A673 (cell line): ENCODE measurements around the gene ISCA2.
"Not testable (repeated sequence)": the region's sequence is repeated elsewhere in the genome, so short reads cannot be mapped to it uniquely, and the experiment has no call there.

ENCODE experiments used
- EZH2 ChIP-seq: fragments of 200-600 bp; sonication (generic); IDR thresholded peaks from 2 replicates; pipeline ENCODE4 v1.6.1; 2017; ENCODE audit warnings: borderline replicate concordance, low read depth, mild to moderate bottlenecking, mixed read lengths, antibody characterized with exemption, low read length; ENCODE audit not compliant: poor library complexity, severe bottlenecking
- TF ChIP-seq, protein P1 (sequence below): fragments of 300-800, 200-600 bp; sonication (generic); conservative IDR thresholded peaks from 2 replicates; pipeline ENCODE4 v1.5.1; 2017; ENCODE audit warnings: low read depth, mild to moderate bottlenecking, antibody characterized with exemption, low read length, moderate library complexity, mixed read lengths

DNA sequence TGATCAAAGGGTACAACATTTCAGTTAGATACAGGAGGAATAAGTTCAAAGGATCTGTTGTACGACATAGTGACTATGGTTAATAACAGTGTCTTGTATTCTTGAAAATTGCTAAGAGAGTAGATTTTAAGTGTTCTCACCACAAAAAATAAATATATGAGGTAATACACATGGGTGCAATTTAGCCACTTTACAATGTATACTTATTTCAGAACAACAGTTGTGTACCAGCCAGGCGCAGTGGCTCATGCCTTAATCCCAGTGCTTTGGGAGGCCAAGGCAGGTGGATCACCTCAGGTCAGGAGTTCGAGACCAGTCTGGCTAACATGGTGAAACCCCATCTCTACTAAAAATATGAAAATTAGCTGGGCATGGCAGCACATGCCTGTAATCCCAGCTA is 42.8 kb downstream of the ISCA2 start:
- TF ChIP-seq, protein P1, sequence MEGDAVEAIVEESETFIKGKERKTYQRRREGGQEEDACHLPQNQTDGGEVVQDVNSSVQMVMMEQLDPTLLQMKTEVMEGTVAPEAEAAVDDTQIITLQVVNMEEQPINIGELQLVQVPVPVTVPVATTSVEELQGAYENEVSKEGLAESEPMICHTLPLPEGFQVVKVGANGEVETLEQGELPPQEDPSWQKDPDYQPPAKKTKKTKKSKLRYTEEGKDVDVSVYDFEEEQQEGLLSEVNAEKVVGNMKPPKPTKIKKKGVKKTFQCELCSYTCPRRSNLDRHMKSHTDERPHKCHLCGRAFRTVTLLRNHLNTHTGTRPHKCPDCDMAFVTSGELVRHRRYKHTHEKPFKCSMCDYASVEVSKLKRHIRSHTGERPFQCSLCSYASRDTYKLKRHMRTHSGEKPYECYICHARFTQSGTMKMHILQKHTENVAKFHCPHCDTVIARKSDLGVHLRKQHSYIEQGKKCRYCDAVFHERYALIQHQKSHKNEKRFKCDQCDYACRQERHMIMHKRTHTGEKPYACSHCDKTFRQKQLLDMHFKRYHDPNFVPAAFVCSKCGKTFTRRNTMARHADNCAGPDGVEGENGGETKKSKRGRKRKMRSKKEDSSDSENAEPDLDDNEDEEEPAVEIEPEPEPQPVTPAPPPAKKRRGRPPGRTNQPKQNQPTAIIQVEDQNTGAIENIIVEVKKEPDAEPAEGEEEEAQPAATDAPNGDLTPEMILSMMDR = not testable (repeated sequence)
- not testable (repeated sequence) for TF ChIP-seq EZH2
